Smooth muscle cell (in vitro differentiated cells): ENCODE data around the gene LDB2. TPM values are rescaled to one million over a fixed set of nuclear protein-coding genes. Genes with fewer than 3 reads are reported as not detected.
"Not testable (repeated sequence)": the region's sequence is repeated elsewhere in the genome, so short reads cannot be mapped to it uniquely, and the experiment has no call there.

ENCODE experiments used
- DNase-seq: peaks from one replicate; lab custom pipeline; 2025; ENCODE audit not compliant: unreplicated experiment; lab: John Stamatoyannopoulos, UW
- H2AFZ ChIP-seq: fragments of 200-600 bp; sonication (generic); 2 replicates; pipeline ENCODE4 v1.6.0; 2016; ENCODE audit warnings: antibody characterized with exemption, low read depth, mild to moderate bottlenecking
- H3F3A ChIP-seq: fragments of 200-600 bp; sonication (generic); 2 replicates; pipeline ENCODE4 v1.6.0; 2017; ENCODE audit warnings: antibody characterized with exemption, low read depth
- H3K27ac ChIP-seq: fragments of 200-600 bp; sonication (generic); 2 replicates; pipeline ENCODE4 v1.5.1; 2016; ENCODE audit warnings: low read depth, mild to moderate bottlenecking
- H3K27me3 ChIP-seq: fragments of 200-600 bp; sonication (generic); 2 replicates; pipeline ENCODE4 v1.6.1; 2016; ENCODE audit warnings: low read depth, mild to moderate bottlenecking
- H3K36me3 ChIP-seq: fragments of 200-600 bp; sonication (generic); 2 replicates; pipeline ENCODE4 v1.5.1; 2016; ENCODE audit warnings: low read depth
- H3K4me1 ChIP-seq: fragments of 200-600 bp; sonication (generic); 2 replicates; pipeline ENCODE4 v1.5.1; 2016; ENCODE audit warnings: low read depth
- H3K4me2 ChIP-seq: fragments of 200-600 bp; sonication (generic); 2 replicates; pipeline ENCODE4 v1.6.0; 2016; ENCODE audit warnings: mild to moderate bottlenecking
- H3K4me3 ChIP-seq: fragments of 200-600 bp; sonication (generic); 2 replicates; pipeline ENCODE4 v1.5.1; 2016; ENCODE audit warnings: mild to moderate bottlenecking
- H3K79me2 ChIP-seq: fragments of 200-600 bp; sonication (generic); 2 replicates; pipeline ENCODE4 v1.6.0; 2016; ENCODE audit warnings: low read depth, mild to moderate bottlenecking
- H3K9ac ChIP-seq: fragments of 200-600 bp; sonication (generic); 2 replicates; pipeline ENCODE4 v1.6.0; 2016; ENCODE audit warnings: low read depth
- H3K9me3 ChIP-seq: fragments of 200-600 bp; sonication (generic); replicated peaks from 2 replicates; pipeline ENCODE4 v1.5.1; 2016; ENCODE audit warnings: low read depth
- H4K20me1 ChIP-seq: fragments of 200-600 bp; sonication (generic); 2 replicates; pipeline ENCODE4 v1.6.0; 2016; ENCODE audit warnings: low read depth
- WGBS: methylation state at CpG from one replicate; pipeline ENCODE4 v1.1.7; 2016; ENCODE audit warnings: low lambda C conversion rate; 5-methylcytosine and 5-hydroxymethylcytosine counted together
- polyA plus RNA-seq: library from polyadenylated mRNA; unstranded; fragments of >200 nt; fragmentation: Nextera tagmentation; extraction: Ambion mirVana; gene quantifications from 2 replicates; pipeline ENCODE4 v1.2.1, GENCODE V29; 2016
- total RNA-seq: library from RNA; depleted of rRNA; stranded (reverse); fragments of >200 nt; gene quantifications from 2 replicates; pipeline ENCODE4 v1.2.3, GENCODE V29; 2014
- TF ChIP-seq, protein P1 (sequence below): fragments of 200-600 bp; sonication (generic); IDR thresholded peaks from 2 replicates; pipeline ENCODE4 v1.5.1; 2017; ENCODE audit warnings: borderline replicate concordance, mild to moderate bottlenecking, antibody characterized with exemption; ENCODE audit not compliant: insufficient read depth, poor library complexity, severe bottlenecking

The LDB2 gene
- total and polyA plus RNA-seq, 2 experiments from 2014 or later: 30.6 to 61.5 TPM

DNA sequence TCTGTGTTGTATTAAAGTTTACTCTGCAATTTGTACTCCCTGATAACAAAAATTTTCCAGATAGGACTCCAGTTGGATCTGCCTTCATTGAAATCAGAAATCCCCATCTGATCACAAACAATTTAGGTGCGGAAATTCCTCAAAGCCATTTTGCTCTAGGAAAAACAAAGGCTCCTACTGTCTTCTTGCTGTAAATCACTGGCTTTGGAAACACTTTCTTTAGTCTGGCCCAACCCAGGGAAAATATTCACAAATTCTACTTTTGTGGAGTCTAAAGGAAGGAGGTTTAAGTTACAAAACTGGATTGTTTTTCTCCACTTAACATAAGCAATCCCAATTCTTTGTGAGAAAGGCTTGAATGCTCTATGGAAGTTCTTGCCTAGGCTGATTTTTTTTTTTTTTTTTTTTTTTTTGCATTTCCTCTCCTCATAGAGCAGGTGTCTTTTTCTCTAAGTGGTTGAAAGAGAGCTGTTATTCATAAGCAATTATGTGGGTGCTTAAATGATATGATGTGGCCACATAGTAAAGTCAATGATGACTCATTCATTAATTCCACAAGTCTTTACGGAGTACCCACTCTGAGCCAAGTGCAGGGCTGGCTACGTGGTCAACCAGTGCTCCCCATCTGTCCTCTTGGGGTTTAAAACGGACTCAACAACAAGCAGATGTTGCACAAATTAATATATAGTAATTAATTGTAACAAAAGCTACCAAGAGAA is 261.4 kb downstream of the LDB2 start:
- no peaks in the 10 kb centered on the region for H3K27me3 ChIP-seq
- H3K36me3 ChIP-seq: no peaks in the 10 kb centered on the region
- no peak overlapping the region for H3K4me3 ChIP-seq
- DNase-seq: no peak
- peaks cover 7% of the 10 kb centered on the region for H3K4me1 ChIP-seq
- TF ChIP-seq, protein P1, sequence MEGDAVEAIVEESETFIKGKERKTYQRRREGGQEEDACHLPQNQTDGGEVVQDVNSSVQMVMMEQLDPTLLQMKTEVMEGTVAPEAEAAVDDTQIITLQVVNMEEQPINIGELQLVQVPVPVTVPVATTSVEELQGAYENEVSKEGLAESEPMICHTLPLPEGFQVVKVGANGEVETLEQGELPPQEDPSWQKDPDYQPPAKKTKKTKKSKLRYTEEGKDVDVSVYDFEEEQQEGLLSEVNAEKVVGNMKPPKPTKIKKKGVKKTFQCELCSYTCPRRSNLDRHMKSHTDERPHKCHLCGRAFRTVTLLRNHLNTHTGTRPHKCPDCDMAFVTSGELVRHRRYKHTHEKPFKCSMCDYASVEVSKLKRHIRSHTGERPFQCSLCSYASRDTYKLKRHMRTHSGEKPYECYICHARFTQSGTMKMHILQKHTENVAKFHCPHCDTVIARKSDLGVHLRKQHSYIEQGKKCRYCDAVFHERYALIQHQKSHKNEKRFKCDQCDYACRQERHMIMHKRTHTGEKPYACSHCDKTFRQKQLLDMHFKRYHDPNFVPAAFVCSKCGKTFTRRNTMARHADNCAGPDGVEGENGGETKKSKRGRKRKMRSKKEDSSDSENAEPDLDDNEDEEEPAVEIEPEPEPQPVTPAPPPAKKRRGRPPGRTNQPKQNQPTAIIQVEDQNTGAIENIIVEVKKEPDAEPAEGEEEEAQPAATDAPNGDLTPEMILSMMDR: no peak
- H3K9me3 ChIP-seq: no peaks in the 10 kb centered on the region
- no peak overlapping the region for H3K27ac ChIP-seq
- H4K20me1 ChIP-seq: peaks cover 7% of the 10 kb centered on the region
- no peak overlapping the region for H2AFZ ChIP-seq
- WGBS: 66% methylated on average over 4 of the region's 4 CpGs
- H3K79me2 ChIP-seq: peaks cover 3% of the 10 kb centered on the region
- H3K4me2 ChIP-seq: no peak overlapping the region
- H3F3A ChIP-seq: no peaks in the 10 kb centered on the region
- H3K9ac ChIP-seq: no peak overlapping the region

DNA sequence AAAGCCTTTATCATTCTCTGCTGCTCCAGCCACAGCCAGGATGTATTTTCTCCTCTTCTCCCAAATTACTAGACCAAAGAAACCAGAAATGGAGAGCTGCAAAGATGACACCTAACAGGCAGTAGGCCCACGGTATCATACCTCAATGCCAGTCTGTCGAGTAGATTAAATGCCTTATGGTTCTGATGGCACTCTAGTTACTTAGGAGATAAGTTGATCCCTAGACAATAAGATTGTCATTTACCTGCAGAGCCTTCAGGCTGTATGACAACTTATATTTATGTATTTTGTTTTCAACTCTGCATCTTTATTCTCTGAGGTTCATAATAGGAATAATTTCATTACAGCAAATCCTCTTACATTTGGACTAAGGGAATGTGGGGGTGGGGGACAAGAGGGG is 262.1 kb downstream of the LDB2 start:
- Histone ChIP-seq H3K9ac (no peak overlapping the region), H2AFZ (no peak overlapping the region), H4K20me1 (peaks cover 7% of the 10 kb centered on the region), H3K4me3 (no peak overlapping the region), H3F3A (no peaks in the 10 kb centered on the region), H3K79me2 (peaks cover 3% of the 10 kb centered on the region), H3K4me2 (no peak overlapping the region), H3K4me1 (peaks cover 7% of the 10 kb centered on the region), H3K9me3 (no peaks in the 10 kb centered on the region), H3K27me3 (no peaks in the 10 kb centered on the region), H3K36me3 (no peaks in the 10 kb centered on the region), H3K27ac (no peak overlapping the region)
- WGBS: 96% methylated on average over 2 of the region's 2 CpGs
- DNase-seq: no peak
- TF ChIP-seq, protein P1: no peak

- H3K4me3 ChIP-seq, H4K20me1 ChIP-seq, H3K36me3 ChIP-seq, H2AFZ ChIP-seq, H3K4me2 ChIP-seq, DNase-seq, H3K4me1 ChIP-seq, H3K27me3 ChIP-seq, H3K27ac ChIP-seq, H3K79me2 ChIP-seq, H3K9me3 ChIP-seq, H3F3A ChIP-seq, H3K9ac ChIP-seq: not testable (repeated sequence)
- 92% methylated on average over 2 of the region's 2 CpGs for WGBS
These were observed 269.2 kb downstream of the LDB2 start for GRCh38 chr4:16629274-16629673.

GRCh38 chr4:16628835-16629234 is 269.6 kb downstream of the LDB2 start:
- H3K4me2 ChIP-seq, H4K20me1 ChIP-seq, H3K9ac ChIP-seq, H3F3A ChIP-seq, H3K9me3 ChIP-seq, H2AFZ ChIP-seq, H3K4me1 ChIP-seq, H3K36me3 ChIP-seq, H3K4me3 ChIP-seq, DNase-seq, H3K27me3 ChIP-seq, H3K79me2 ChIP-seq, H3K27ac ChIP-seq: not testable (repeated sequence)
- 98% methylated on average over 4 of the region's 4 CpGs for WGBS
